Retinal pigment epithelial cell (primary cell): Measurements from ENCODE around the gene ADARB2.

Experiments
- DNase-seq: peaks from one replicate; pipeline ENCODE4 v3.0.0-alpha.2; 2010; ENCODE audit warnings: low read depth
- H3K4me3 ChIP-seq: 2 replicates; pipeline ENCODE4 v1.5.1; 2011; ENCODE audit warnings: mild to moderate bottlenecking, low read length, control low read depth, moderate library complexity
- CTCF ChIP-seq: conservative IDR thresholded peaks from 2 replicates; pipeline ENCODE4 v1.5.1; 2011; ENCODE audit warnings: low read depth, low read length, control low read depth, inconsistent platforms

Gene ADARB2

DNA sequence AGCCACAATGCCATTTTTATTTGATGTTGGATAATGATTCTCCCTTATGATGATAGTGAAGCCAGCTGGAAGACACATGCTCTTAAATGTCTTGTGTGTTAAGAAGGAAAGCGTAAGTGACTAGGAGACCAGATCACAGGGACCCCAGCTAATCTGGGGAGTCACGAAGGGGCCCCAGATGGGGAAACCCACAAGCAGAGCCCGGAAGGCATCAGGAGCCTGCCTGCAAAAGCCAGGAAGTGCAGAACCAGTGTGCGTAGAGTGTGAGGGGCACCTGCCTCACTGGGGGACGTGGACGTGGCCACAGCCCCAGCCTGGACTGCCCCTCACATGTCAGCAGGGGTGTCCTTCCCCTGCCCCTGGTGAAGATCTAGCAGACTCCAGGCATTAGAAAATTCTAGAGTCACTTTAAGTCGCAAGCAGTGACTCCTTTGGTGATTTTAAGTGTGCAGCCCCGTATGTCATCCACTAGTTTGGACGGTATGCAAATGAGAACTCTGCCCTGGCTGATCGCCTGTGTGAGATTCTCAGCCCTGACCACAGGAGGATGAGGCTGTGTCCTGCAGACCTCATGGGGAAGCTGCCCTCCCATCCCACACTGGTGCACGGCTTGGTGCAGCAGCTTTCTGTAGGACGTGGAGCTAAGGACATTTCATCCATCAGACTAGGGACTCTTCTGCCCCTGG, 438.1 kb downstream of the ADARB2 start:
- no peak overlapping the region for H3K4me3 ChIP-seq
- no peak for TF ChIP-seq CTCF
- no peak for DNase-seq

GRCh38 chr10:1297566-1298301, 439.6 kb downstream of the ADARB2 start:
- no peak for TF ChIP-seq CTCF
- DNase-seq, result no peak
- no peak overlapping the region for H3K4me3 ChIP-seq

DNA sequence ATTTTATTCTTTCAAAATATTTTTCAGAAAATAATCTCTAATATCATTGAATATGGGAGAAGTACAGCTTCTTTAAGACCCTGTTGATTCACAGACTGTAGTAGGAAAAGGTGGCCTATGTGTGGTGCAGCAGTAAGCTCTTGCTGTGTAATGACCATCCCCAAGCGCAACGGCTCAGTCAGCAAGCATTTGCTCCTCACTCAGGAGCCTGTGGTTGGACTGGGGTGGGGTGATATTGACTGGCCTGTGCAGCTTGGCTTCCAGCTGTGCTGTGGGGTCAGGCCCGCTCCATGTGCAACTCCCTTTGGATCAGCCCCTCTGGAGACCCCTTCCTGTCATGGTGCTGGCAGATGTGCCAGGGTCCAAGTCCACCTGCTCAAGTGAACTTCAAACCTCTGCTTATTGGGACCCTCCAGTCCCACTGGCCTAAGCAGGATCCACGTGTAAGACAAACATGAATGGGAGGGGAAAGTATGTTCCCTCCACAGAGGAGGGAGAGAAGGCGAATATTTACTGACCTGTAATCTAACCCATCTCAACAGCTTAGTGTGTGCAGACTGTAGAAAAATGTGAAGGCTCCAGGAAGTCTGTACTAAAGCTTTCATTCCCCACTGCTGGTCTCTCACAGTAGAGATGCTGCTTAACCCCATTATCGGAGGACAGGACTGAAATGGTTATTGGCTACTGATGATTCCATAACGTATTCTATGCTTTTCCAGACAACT, 441.4 kb downstream of the ADARB2 start:
- no peak overlapping the region for H3K4me3 ChIP-seq
- no peak for DNase-seq
- no peak for TF ChIP-seq CTCF

- DNase-seq, result no peak
- no peak for TF ChIP-seq CTCF
- H3K4me3 ChIP-seq, result no peak overlapping the region
Measured at GRCh38 chr10:1294748-1295147, 442.6 kb downstream of the ADARB2 start.

DNA sequence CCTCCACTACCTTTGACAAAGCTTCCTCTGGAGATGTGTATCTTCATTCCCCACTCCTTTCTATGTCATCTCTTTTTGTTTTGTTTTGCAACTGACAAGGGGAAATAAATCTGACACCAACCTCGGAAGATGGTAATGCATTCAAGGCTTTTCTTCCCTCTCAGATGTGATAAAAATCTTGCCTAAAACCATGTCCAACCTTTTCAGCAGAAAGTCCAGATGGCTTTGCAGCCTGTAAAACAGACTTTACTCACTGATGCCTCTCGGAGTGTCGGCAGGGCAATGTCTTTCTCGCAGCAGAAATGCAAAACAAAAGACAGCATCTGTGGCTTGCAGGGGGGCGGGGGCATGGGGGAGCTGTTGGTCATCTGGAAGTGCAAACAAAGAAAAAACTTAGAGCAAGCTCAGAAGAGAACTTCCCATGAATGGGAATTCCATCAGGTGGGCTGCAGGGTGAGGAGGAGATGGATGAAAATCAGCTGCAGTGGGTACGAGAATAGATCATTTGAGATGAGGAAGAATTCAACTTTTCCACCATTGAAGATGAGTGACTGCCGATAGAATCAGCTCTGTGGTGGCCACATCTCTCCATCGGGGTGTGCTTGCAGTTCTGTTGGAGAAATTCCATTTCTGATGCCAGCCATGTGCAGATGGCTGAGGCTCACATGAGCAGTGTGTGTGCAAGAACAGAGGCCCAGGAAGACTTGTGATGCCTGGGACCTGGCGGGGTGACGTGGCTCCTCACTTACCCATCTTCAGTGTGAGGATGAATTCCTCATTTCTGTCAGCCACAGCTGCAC, 443.5 kb downstream of the ADARB2 start:
- no peak for DNase-seq
- H3K4me3 ChIP-seq, result no peak overlapping the region
- no peak for TF ChIP-seq CTCF

- no peak for TF ChIP-seq CTCF
- no peak for DNase-seq
- no peak overlapping the region for H3K4me3 ChIP-seq
Measured at GRCh38 chr10:1293157-1293556, 444.2 kb downstream of the ADARB2 start.
